GM18517 (cell line): ENCODE data around the gene CNNM3.
A peak's percentile ranks its signal among the peaks of the same experiment; 100 is the strongest.

Experiments
- ATAC-seq: cut with Tn5 transposase; IDR thresholded peaks from one replicate; pipeline ENCODE4 v1.9.1; 2021; ENCODE audit warnings: mild to moderate bottlenecking, moderate library complexity; ENCODE audit not compliant: unreplicated experiment

Gene CNNM3

DNA sequence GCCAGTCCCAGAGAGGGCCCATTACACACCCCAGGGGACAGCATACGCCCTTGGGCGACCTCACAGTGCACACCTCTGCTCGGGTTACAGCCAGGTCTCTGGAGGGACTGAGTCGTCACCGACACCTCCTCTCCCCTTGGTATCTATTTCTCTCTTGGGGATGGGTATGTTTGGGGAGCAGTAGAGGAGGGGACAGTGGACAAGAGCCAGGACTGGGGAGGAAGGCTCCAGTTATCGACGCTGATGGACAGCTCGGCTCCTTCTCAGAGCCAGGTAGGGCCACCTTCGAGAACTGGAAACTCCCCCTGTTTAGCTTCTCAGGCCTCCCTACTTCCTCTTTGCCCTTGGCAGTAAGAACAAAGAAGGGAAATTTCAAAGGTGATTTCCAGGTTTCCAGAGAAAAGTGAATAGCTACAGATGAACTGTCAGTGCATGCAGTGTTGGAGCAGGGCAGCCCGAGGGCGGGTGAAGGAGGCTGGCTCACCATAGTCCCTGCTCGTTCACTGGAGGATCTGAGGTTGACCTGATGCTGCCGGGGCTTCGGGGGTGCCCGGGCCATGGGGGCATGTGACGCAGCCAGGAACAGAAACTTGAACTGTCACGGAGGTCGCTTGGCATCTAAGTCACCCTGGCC, 58.2 kb downstream of the CNNM3 start:
- peak; percentile 68 for ATAC-seq

GRCh38 chr2:96875498-96876268, 59.6 kb downstream of the CNNM3 start:
- no peak for ATAC-seq

DNA sequence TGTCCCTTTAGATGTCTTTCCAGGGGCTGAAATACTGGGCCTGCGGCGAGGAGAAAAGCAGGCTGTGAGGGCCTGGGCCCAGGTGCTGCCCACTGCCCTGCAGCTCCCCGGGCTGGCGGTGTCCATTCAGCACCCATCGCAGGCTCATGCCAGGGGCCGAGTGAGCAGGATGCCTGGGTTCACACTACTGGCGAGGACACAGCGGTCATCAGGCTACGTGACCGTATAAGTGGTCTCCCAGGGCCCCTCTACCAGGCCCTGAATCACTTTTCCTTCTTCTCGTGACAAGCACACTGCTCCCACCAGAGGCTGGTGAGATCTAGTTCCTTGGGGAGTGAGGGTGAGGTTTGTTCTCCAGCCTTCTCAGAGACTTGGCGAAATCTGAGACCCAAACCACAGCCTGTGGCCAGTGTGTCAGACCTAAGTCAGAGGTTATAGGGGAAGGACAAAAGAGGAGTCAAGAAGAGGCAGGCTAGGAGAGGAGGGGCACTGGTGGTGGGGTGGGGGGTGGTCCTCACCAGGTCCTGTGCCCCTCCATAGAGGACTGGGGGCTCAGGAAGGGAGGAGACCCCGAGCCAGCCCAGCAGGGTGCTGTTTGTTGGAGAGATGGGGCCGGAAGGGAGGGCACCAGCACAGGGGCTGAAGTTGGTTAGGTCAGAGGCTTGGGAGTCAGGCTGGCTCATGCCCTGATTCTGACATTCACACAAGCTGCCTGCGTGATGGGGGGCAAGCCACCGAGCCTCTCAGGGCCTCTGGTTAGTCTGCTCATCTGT, 60.4 kb downstream of the CNNM3 start:
- ATAC-seq = no peak

DNA sequence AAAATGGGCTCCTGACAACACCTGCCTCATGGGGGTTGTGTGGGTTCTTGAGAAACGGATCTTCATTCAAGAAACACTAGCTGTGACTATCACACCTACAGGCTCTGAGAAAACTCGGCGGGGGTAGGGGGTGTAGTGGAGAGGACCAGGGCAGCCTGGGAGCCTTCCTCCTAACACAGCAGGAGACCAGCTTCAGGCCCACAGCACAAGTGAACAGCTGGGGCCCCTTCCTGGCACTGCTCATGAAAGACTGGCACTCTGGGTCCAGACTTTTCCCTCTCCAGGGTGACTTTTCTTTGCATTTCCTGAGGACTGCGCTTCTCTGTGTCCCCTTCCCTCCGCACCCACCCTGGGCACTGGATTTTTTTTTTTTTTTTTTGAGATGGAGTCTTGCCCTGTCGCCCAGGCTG, 61.0 kb downstream of the CNNM3 start:
- no peak for ATAC-seq

DNA sequence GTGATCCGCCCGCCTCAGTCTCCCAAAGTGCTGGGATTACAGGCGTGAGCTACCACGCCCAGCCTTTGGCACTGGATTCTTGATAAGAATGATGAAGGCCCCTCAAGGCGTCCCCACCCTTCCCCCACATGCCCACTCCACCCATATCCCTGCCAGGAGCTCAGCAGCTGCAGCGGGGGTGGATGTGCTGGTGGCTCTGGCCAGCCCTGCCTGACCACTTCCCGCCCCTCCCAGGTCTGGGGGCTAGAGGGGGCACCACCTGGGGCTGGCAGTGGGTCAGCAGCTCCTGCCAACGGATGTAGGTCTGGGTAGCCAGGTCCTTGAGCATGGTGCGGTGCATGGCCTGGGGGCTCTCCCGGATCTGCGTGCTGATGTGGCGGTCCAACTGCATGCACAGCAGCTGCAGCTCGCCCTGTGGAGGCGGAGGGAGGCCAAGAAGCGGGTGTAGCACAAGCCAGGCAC, 61.6 kb downstream of the CNNM3 start:
- ATAC-seq = no peak

GRCh38 chr2:96878171-96878570, 62.1 kb downstream of the CNNM3 start:
- ATAC-seq = no peak

- no peak for ATAC-seq
Measured at GRCh38 chr2:96878796-96879544, 62.9 kb downstream of the CNNM3 start.

DNA sequence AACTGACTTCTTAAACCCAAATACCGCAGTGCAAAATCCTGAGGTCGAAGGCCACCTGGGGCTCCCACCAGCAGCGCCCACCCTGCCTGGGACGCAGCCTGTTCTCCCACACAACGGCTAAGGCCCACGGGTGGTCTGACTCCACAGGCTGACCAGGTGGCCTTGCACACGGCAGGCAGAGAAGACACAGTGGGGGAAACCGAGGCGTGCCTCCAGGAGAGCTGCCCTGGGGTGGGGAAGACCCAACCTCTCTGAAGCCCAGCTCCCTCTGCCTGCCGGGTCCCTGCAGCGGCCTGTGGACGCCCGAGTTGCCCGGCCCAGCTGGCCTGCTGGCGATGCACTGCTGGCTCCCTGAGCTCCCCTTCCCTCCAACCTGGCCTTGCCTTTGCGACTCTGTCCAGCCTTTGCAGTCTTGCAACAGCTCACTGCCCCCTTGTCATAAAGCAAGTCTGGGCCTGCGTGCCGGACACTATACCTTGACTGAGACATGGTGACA, 63.5 kb downstream of the CNNM3 start:
- no peak for ATAC-seq

- ATAC-seq = no peak
Measured at GRCh38 chr2:96880891-96881273, 64.8 kb downstream of the CNNM3 start.

GRCh38 chr2:96881349-96882195, 65.5 kb downstream of the CNNM3 start:
- no peak for ATAC-seq

DNA sequence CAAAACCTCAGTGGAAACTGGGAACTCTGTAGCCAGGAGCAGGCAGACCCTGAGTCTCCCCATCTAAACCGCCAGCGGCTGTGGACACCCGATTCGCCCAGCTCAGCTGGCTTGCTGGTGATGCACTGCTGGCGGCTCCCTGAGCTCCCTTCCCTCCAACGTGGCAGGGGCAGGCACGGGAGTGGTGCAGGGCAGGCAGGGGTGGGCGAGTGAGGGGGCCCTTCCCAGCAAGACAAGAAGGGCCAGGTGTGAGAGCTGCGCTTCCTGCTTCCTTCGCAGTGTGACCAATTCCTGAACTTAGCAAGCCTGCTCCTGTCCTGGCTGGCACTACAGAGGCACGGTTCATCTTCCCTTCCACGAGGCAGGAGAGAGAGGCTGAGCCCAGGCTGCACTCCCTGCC, 66.2 kb downstream of the CNNM3 start:
- no peak for ATAC-seq

GRCh38 chr2:96882906-96883305, 66.8 kb downstream of the CNNM3 start:
- no peak for ATAC-seq

- no peak for ATAC-seq
Measured at GRCh38 chr2:96883306-96883705, 67.2 kb downstream of the CNNM3 start.
